HG03039 (cell line): ENCODE results near the gene NUDT8.
"Not testable (repeated sequence)": the region's sequence is repeated elsewhere in the genome, so short reads cannot be mapped to it uniquely, and the experiment has no call there.

Experiments used
- ATAC-seq: cut with Tn5 transposase; IDR thresholded peaks from one replicate; pipeline ENCODE4 v1.9.1; 2021; ENCODE audit warnings: mild to moderate bottlenecking, moderate library complexity; ENCODE audit not compliant: unreplicated experiment

Gene NUDT8

GRCh38 chr11:67613960-67614715, 15.6 kb downstream of the NUDT8 start:
- no peak for ATAC-seq

DNA sequence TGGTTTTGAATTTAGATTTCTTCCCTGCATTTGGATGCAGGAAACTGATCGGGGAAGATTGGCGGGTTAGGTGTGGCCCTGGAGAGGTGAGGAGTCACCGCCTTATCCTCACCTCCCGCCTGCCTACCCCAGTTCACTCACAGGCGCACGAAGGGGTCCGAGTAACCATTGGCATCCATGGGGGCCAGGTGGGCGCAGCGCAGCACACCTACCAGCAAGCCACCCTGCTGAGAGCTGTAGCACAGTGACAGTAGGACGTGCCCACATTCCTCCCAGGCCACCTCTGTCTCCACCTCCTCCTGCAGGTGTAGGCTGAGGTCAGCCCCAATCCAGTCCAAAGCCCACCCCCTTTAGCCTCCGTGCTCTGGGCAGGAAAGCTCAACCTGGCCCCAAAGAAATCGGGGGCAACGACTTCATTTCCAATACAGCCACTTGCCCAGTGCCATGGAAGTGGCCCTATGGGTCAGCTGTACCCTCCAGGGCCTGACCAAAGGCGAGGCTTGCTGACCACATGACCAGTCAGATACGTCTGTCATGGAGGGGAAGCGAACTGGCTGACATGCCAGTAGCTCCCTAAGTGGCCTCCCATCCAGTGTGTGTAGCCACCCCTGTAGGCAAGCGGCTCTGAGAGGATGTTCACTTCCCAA, 16.3 kb downstream of the NUDT8 start:
- no peak for ATAC-seq

DNA sequence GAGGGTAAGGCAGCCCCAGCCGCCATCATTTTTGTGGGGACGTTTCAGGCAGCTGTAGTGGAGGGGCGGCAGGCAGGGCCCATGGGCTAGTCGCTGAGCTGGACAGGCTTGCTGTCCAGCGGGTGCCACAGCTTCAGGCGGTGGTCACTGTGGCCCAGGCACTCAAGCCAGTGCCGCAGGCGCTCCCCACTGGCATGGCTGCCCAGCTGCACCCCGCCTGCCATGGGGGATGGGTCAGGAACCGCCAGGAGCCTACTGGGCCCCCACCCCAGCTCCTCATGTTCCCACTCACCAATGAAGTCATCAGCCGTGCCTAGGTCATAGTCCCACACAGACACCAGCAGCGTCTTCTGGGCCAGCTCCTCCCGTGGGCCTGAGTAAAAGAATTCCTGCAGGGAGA, 17.0 kb downstream of the NUDT8 start:
- ATAC-seq, result no peak

- ATAC-seq, result no peak
These were observed 17.8 kb downstream of the NUDT8 start for GRCh38 chr11:67611704-67612587.

- no peak for ATAC-seq
These were observed 18.6 kb downstream of the NUDT8 start for GRCh38 chr11:67611165-67611564.

GRCh38 chr11:67610302-67610868, 19.4 kb downstream of the NUDT8 start:
- no peak for ATAC-seq

DNA sequence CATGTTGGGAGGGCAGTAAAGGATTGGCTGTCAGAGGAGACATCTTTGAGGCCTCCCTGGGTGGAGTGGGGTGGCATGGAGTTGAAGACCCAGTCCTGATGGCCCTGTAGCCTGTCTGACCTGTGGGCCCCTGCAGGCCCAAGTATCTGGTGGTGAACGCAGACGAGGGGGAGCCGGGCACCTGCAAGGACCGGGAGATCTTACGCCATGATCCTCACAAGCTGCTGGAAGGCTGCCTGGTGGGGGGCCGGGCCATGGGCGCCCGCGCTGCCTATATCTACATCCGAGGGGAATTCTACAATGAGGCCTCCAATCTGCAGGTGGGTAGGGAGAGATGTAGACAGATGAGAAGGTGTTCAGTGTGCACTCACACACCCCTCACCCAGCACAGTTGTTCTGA, 20.4 kb downstream of the NUDT8 start:
- no peak for ATAC-seq

- no peak for ATAC-seq
These were observed 21.3 kb downstream of the NUDT8 start for GRCh38 chr11:67608486-67608885.

GRCh38 chr11:67607507-67607906, 22.2 kb downstream of the NUDT8 start:
- no peak for ATAC-seq

GRCh38 chr11:67606492-67607295, 23.0 kb downstream of the NUDT8 start, which contains the start of gene NDUFV1:
Gene NDUFV1 (plus strand): TSS chr11:67606936. CDS start chr11:67607005, 69 bp downstream.
- peak; percentile 89 for ATAC-seq

DNA sequence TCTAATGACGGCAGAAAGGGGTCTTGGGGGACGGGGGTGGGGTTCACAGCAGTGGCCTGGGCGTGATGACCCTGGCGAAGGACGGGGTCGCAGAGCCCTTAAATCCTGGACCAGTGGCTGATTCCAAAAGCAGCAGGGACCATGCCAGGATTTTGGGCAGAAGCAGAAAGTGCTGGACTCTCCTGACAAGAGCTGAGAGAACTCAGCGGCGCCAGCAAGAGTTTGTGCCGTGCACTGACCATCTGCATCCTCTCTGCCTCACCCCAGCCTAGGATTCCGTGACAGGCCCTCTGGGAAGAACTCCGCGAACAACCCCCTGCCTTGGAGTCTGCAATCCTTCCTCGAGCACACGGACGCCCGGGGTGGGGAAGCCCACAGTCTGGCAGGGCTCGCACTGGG, 23.6 kb downstream of the NUDT8 start:
- no peak for ATAC-seq

DNA sequence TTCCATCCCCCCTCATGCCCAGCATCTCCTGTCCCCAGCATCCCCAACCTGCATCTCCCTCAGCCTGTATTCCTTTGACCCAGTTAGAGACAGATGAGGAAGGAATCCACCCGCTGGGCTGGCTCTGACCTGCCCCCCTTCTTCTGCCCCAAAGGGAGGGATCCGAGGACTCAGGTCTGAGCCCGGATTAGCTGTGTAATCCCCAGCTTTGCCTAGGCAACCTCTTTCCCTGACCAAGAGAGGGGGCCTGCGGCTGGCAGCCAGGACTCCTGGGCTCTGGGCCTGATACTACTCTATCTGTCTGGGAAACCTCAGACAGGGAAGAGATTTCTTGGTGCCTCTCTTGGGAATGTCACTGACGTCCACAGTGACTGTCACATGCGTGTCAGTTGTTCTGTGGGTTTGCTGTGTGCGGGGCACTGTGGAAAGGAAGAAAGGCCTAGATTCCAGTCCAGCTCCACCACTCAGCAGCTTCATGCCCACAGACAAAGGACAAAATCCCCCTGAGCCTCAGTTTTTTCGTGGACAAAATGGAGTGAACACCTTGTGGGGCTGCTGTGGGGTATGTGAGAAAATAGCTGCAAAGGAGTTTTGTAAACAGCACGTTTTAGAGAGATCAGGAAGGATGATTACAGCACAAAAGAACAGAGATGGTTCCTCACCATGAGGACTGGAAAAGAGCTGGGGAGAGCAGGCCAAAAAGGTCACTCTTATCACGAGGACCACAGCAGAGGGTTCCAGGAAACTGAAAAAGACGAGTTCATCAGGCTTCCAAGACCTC, 24.3 kb downstream of the NUDT8 start:
- ATAC-seq, result no peak

- no peak for ATAC-seq
These were observed 24.9 kb downstream of the NUDT8 start for GRCh38 chr11:67604815-67605214.

DNA sequence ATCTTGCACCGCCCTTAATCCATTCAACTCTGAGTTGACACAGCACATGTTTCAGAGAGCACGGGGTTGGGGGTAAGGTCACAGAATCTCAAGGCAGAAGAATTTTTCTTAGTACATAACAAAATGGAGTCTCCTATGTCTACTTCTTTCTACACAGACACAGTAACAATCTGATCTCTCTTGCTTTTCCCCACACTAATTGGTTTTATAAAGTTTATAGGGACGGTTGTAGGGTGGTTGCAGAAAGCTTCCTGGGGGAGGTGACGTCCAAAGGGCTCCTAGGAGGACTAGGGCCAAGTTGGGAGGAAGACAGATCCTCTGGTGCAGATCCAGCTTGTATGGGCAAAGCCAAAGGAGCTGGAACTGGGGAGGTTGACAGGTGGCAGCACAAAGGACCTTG, 25.6 kb downstream of the NUDT8 start:
- ATAC-seq, result not testable (repeated sequence)

DNA sequence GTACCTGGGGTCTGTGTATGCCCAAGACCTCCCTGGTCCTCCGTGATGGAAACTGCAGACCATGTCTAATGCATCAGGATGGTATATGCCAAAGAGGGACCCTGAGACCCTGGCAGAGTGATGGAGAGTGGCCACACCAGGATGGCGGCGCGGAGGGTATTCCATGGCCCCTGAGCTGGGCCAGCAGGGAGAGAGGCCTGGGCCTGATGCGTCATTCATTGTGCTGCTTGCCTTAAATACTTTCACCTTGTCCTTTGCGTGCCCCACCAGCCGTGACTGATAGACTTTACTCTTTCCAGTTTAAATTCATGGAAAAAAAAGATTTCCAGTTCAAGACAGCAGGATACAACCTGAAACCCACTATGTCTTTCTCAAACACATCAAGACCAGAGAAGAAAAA, 28.6 kb downstream of the NUDT8 start:
- ATAC-seq, result no peak

GRCh38 chr11:67600324-67601029, 29.3 kb downstream of the NUDT8 start:
- no peak for ATAC-seq

DNA sequence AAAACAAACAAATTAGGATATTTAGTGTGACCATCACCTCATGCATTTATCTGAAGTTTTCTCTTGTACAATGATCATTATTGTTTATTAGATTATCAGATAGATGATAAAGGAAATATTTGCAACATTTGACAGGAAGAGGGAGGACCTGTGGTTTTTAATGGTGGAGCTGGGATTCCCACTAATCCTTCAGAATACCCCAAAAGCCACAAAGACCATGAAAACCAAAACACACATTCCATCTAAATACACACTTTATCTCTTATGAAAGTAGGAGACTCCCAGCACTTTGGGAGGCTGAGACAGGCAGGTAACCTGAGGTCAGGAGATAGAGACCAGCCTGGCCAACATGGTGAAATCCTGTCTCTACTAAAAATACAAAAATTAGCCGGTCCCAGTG, 30.6 kb downstream of the NUDT8 start:
- ATAC-seq, result no peak

DNA sequence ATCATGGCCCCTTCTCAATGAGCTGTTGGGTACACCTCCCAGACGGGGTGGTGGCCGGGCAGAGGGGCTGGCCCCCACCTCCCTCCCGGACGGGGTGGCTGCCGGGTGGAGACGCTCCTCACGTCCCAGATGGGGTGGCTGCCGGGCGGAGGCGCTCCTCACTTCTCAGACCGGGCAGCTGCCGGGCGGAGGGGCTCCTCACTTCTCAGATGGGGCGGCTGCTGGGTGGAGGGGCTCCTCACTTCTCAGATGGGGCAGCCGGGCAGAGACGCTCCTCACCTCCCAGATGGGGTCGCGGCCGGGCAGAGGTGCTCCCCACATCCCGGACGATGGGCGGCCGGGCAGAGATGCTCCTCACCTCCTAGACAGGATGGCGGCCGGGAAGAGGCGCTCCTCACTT, 31.8 kb downstream of the NUDT8 start:
- ATAC-seq, result not testable (repeated sequence)

DNA sequence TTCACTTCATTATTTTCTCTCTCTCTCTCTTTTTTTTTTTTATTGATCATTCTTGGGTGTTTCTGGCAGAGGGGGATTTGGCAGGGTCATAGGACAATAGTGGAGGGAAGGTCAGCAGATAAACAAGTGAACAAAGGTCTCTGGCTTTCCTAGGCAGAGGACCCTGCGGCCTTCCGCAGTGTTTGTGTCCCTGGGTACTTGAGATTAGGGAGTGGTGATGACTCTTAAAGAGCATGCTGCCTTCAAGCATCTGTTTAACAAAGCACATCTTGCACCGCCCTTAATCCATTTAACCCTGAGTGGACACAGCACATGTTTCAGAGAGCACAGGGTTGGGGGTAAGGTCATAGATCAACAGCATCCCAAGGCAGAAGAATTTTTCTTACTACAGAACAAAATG, 32.3 kb downstream of the NUDT8 start:
- ATAC-seq, result not testable (repeated sequence)
